ENCODE data around the gene XAB2.

GRCh38 chr19:7614859-7615741 lies 14.2 kb downstream of the XAB2 start:
- TF ChIP-seq CTCF (IDR thresholded peaks at IDR 0.05) = no peak
- TF ChIP-seq POLR2A (IDR thresholded peaks at IDR 0.05) = no peak

Measured in Peyer's patch (tissue), 4 donors.